ENCODE data around the gene SNORC.

The SNORC gene

GRCh38 chr2:232873909-232874641, 4.0 kb downstream of the SNORC start:
- Histone ChIP-seq H2AFZ (ENCODE audit: low read depth, low read length, severe bottlenecking) (no peak overlapping the region), H3K79me2 (ENCODE audit: insufficient read depth, low read length) (no peaks in the 10 kb centered on the region), H4K20me1 (ENCODE audit: low read depth, low read length) (no peaks in the 10 kb centered on the region), H3K27me3 (ENCODE audit: low read length) (no peaks in the 10 kb centered on the region), H3K36me3 (ENCODE audit: low read length) (no peaks in the 10 kb centered on the region), H3K4me2 (ENCODE audit: low read depth, low read length, poor library complexity, severe bottlenecking) (no peak overlapping the region), H3K27ac (ENCODE audit: low read depth, low read length) (no peak overlapping the region), H3K9ac (ENCODE audit: low read length) (no peak overlapping the region), H3K9me2 (replicated peaks; ENCODE audit: insufficient read depth, low read length) (no peaks in the 10 kb centered on the region), H3F3A (ENCODE audit: insufficient read depth) (no peaks in the 10 kb centered on the region), H3K9me3 (ENCODE audit: insufficient read depth, low read length) (no peaks in the 10 kb centered on the region), H3K4me3 (ENCODE audit: insufficient read depth, low read length, poor library complexity, severe bottlenecking) (no peak overlapping the region)
- no peak for TF ChIP-seq EZH2phosphoT487 (conservative IDR thresholded peaks at IDR 0.05; ENCODE audit: low read length)
- TF ChIP-seq CTCF (IDR thresholded peaks at IDR 0.05; ENCODE audit: insufficient read depth, low read length, poor library complexity, severe bottlenecking) = no peak

- Histone ChIP-seq H3K4me3 (ENCODE audit: insufficient read depth, low read length, poor library complexity, severe bottlenecking) (no peak overlapping the region), H3F3A (ENCODE audit: insufficient read depth) (no peaks in the 10 kb centered on the region), H3K9me3 (ENCODE audit: insufficient read depth, low read length) (no peaks in the 10 kb centered on the region), H2AFZ (ENCODE audit: low read depth, low read length, severe bottlenecking) (no peak overlapping the region), H3K27me3 (ENCODE audit: low read length) (no peaks in the 10 kb centered on the region), H3K79me2 (ENCODE audit: insufficient read depth, low read length) (no peaks in the 10 kb centered on the region), H3K4me2 (ENCODE audit: low read depth, low read length, poor library complexity, severe bottlenecking) (no peak overlapping the region), H3K27ac (ENCODE audit: low read depth, low read length) (no peak overlapping the region), H3K9me2 (replicated peaks; ENCODE audit: insufficient read depth, low read length) (no peaks in the 10 kb centered on the region), H3K36me3 (ENCODE audit: low read length) (no peaks in the 10 kb centered on the region), H3K9ac (ENCODE audit: low read length) (no peak overlapping the region), H4K20me1 (ENCODE audit: low read depth, low read length) (no peaks in the 10 kb centered on the region)
- no peak for TF ChIP-seq CTCF (IDR thresholded peaks at IDR 0.05; ENCODE audit: insufficient read depth, low read length, poor library complexity, severe bottlenecking)
- TF ChIP-seq EZH2phosphoT487 (conservative IDR thresholded peaks at IDR 0.05; ENCODE audit: low read length) = no peak
Observed at GRCh38 chr2:232874677-232875223, 4.7 kb downstream of the SNORC start.

GRCh38 chr2:232875256-232876121, 5.4 kb downstream of the SNORC start:
- no peaks in the 10 kb centered on the region for H3K27me3 ChIP-seq (ENCODE audit: low read length)
- no peaks in the 10 kb centered on the region for H4K20me1 ChIP-seq (ENCODE audit: low read depth, low read length)
- no peaks in the 10 kb centered on the region for H3K9me2 ChIP-seq (replicated peaks; ENCODE audit: insufficient read depth, low read length)
- TF ChIP-seq EZH2phosphoT487 (conservative IDR thresholded peaks at IDR 0.05; ENCODE audit: low read length) (no peak), CTCF (IDR thresholded peaks at IDR 0.05; ENCODE audit: insufficient read depth, low read length, poor library complexity, severe bottlenecking) (no peak)
- H3K79me2 ChIP-seq (ENCODE audit: insufficient read depth, low read length) = no peaks in the 10 kb centered on the region
- no peak overlapping the region for H3K4me2 ChIP-seq (ENCODE audit: low read depth, low read length, poor library complexity, severe bottlenecking)
- H3K9me3 ChIP-seq (ENCODE audit: insufficient read depth, low read length) = no peaks in the 10 kb centered on the region
- no peak overlapping the region for H3K9ac ChIP-seq (ENCODE audit: low read length)
- H2AFZ ChIP-seq (ENCODE audit: low read depth, low read length, severe bottlenecking) = no peak overlapping the region
- no peaks in the 10 kb centered on the region for H3F3A ChIP-seq (ENCODE audit: insufficient read depth)
- H3K27ac ChIP-seq (ENCODE audit: low read depth, low read length) = no peak overlapping the region
- no peak overlapping the region for H3K4me3 ChIP-seq (ENCODE audit: insufficient read depth, low read length, poor library complexity, severe bottlenecking)
- no peaks in the 10 kb centered on the region for H3K36me3 ChIP-seq (ENCODE audit: low read length)

All from SU-DHL-6 (cell line).